GM19463 (cell line): Measurements from ENCODE around the gene RHEB.

Experiments used
- ATAC-seq: cut with Tn5 transposase; IDR thresholded peaks from one replicate; pipeline ENCODE4 v1.9.1; 2021; ENCODE audit warnings: mild to moderate bottlenecking, moderate library complexity; ENCODE audit not compliant: unreplicated experiment

Gene RHEB, protein sequence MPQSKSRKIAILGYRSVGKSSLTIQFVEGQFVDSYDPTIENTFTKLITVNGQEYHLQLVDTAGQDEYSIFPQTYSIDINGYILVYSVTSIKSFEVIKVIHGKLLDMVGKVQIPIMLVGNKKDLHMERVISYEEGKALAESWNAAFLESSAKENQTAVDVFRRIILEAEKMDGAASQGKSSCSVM

GRCh38 chr7:151519765-151520418 is at the start of gene RHEB:
RHEB (minus strand) TSS chr7:151519895; CDS start chr7:151519511, 384 bp downstream.
- peak; percentile 72 for ATAC-seq

- ATAC-seq = no peak
These were observed 47.2 kb upstream of the RHEB start for GRCh38 chr7:151566897-151567320.

DNA sequence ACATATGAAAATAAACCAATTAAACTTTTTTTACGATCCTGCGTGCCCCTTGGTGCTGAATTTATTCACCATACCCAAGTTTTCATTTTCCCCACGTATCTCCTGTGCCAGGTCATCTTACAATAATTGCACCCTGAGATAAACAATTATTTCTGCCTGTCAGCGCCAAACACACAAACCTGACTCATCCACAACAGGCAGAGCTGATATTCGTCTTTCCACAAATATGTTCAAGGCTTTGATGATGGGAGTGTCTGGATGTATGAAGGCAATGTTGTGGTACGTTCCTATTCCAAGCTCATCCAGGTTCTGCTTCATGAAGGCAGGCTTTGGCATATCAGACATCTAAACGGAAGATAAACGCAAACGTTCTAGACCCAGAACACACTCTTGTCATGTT is 45.8 kb upstream of the RHEB start:
- ATAC-seq = no peak

DNA sequence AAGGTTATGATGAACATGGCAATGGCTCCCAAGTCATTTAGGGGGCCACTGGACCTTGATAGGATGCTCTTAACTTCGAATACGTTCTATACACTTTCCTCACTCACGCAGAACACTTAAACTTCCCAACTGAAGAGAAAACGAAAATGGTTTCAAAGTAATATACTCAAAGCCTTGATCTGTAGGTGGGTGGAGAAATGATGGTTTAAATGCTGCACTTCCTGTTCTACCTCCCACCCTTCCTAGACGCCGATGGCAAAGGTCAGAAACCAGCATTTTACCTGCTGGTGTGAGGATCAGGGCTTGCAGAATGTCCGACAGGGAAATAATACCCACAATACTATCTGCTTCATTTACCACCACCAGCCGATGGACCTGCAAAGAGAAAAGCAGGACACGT is 40.5 kb upstream of the RHEB start:
- ATAC-seq = no peak

DNA sequence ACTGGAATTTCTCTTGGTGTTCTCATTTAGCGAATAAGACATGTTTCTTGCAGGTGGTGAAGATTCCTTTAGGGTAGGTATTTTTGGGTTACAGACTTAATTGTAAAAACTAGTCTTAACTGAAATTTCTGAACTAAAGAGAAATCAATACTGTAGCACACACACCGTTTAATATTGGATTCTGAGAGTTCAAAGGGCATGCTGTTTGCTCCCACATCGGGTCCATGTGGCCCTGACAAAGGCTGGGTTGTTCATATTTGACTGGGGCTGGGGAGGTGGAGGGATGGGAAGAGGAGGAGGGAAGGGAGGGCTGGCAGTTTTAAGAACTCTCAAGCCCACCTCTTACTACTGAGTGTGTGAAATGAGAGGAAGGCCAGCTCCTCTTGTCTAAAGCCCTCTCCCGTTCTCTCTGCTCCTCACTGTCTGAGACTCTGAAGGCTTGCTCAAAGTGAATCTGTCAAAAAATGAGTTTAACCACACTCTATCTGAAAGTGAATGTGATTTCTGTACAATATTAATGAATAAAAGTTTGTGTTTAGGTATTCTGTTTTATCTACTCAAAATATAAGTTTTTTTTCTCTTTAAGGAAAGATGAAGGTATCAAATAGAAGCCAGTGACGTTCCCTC is 40.0 kb upstream of the RHEB start:
- ATAC-seq = no peak

GRCh38 chr7:151558575-151558974 is 38.9 kb upstream of the RHEB start:
- ATAC-seq = no peak

- no peak for ATAC-seq
These were observed 36.9 kb upstream of the RHEB start for GRCh38 chr7:151556592-151556991.

- ATAC-seq = no peak
These were observed 33.7 kb upstream of the RHEB start for GRCh38 chr7:151553356-151553755.

DNA sequence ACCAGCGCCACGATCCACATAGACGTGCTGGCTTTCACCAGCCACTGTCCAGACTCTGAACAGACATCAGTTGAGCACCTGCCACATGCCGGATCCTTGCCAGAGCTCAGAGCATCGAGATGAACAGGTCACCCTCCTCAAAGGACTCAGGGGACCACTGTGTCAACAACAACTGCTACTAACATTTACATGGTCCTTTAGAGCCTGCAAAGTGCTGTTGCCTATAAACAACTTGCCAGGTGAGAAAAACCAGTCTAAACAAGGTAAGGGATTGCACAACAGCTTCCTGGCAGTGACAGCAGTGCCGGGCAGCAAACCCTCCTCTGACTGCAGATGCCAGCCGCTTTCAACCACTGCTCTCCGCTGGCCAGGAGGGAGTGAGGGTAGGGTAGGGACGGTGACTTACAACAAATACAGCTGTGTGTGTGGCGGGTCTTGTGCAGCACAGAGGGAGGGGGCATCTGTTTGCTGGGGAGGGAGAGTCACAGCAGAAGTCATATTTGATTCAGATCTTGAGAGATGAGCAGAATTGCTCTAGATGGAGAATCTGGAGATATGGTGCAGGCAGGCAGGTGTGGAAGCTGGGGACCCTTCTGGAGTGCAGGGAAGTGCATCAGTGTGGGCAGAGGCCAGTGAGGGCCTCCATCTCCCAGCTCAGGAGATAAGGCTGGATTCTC is 32.8 kb upstream of the RHEB start:
- ATAC-seq = no peak

GRCh38 chr7:151551820-151552219 is 32.1 kb upstream of the RHEB start:
- no peak for ATAC-seq

GRCh38 chr7:151550656-151551286 is 31.1 kb upstream of the RHEB start:
- ATAC-seq = no peak

DNA sequence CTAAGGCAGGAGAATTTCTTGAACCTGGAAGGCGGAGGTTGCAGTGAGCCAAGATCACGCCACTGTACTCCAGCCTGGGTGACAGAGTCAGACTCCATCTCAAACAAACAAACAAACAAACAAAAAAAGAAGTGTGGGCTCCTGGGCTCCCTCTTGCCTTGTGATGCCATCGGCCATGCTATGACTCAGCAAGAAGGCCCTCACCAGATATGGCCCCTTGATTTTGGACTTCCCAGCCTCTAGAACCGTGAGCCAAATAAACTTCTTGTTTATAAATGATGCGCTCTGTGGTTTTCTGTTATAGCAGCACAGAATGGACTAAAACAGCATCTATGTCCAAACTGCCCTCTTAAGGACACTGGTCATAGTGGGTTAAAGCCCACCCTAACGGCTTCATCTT is 29.9 kb upstream of the RHEB start:
- ATAC-seq = no peak

- no peak for ATAC-seq
These were observed 29.4 kb upstream of the RHEB start for GRCh38 chr7:151549083-151549482.

GRCh38 chr7:151544183-151544582 is 24.5 kb upstream of the RHEB start:
- ATAC-seq = no peak

- ATAC-seq = no peak
These were observed 23.0 kb upstream of the RHEB start for GRCh38 chr7:151542606-151543130.

GRCh38 chr7:151541709-151542499 is 22.2 kb upstream of the RHEB start:
- no peak for ATAC-seq

DNA sequence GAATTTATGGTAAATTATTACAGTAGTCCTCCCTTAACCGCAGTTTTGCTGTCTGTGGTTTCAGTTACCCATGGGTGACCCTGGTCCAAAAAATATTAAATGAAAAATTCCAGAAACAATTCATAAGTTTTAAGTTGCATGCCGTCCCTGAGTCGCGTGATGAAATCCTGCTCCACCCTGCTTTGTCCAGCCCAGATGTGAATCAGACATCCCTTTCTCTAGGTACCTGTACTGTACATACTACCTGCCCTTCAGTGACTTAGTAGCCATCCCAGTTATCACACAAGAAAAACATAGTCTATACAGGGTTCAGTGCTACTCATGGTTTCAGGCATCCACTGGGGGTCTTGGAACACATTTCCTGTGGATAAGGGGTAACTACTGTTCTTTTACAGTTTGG is 20.5 kb upstream of the RHEB start:
- no peak for ATAC-seq

GRCh38 chr7:151539088-151539671 is 19.5 kb upstream of the RHEB start:
- ATAC-seq = peak; percentile 70

DNA sequence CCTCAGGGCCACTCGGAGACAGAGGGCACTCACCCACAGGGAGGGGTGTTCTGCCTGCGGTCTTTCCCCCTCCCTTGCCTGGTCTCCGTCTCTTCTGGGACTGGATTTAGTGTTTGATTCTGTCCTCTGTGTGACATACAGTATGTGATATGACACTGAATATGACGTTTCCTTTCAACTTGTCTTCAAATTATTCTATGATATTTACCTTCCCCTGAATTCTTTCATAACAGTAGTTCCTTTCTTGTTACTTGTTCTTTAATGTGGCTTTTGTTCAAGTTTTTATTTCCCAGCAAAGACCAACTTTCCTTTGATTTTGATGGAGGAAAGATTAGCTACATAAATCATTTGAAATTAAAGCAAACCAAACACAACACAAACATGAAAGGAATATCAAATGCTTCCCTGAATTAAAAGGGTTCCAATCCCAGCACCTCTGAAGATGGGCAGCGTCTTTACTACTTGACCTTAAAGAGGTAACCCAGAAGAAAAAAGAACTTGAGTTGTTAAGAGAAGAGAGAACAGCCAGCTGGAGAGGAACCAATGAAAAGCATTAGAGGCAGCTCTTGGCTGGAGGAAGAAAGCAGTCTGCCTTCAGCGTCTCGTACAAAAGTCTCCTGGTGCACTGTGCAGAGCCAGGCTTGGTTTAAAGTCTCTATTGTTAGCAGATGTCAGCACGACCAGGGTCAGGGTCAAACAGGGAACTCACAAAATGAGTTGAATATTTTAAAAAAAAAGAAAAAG is 18.3 kb upstream of the RHEB start:
- no peak for ATAC-seq
